Ammon's horn (tissue), 1 donor: ENCODE measurements around the gene C1orf198.
A peak's percentile ranks its signal among the peaks of the same experiment; 100 is the strongest.
"Not testable (repeated sequence)": the region's sequence is repeated elsewhere in the genome, so short reads cannot be mapped to it uniquely, and the experiment has no call there.

Source experiments
- DNase-seq: peaks from one replicate; pipeline ENCODE4 v3.0.0-alpha.2; 2016; ENCODE audit warnings: low spot score

Gene C1orf198

GRCh38 chr1:230860617-230861384 lies 7.5 kb downstream of the C1orf198 start:
- DNase-seq = no peak

GRCh38 chr1:230858918-230859729 lies 9.2 kb downstream of the C1orf198 start:
- DNase-seq = peak; percentile 97

- DNase-seq = no peak
Measured at GRCh38 chr1:230858236-230858820, 10.0 kb downstream of the C1orf198 start.

GRCh38 chr1:230857822-230858221 lies 10.5 kb downstream of the C1orf198 start:
- no peak for DNase-seq

GRCh38 chr1:230857077-230857476 lies 11.2 kb downstream of the C1orf198 start:
- DNase-seq = peak; percentile 88

- DNase-seq = peak; percentile 59
Measured at GRCh38 chr1:230855886-230856285, 12.4 kb downstream of the C1orf198 start.

- no peak for DNase-seq
Measured at GRCh38 chr1:230854423-230854822, 13.9 kb downstream of the C1orf198 start.

GRCh38 chr1:230853731-230854130 lies 14.6 kb downstream of the C1orf198 start:
- no peak for DNase-seq

GRCh38 chr1:230852959-230853358 lies 15.4 kb downstream of the C1orf198 start:
- DNase-seq = no peak

- DNase-seq = no peak
Measured at GRCh38 chr1:230851291-230851691, 17.0 kb downstream of the C1orf198 start.

GRCh38 chr1:230850547-230850946 lies 17.8 kb downstream of the C1orf198 start:
- no peak for DNase-seq

GRCh38 chr1:230849451-230850224 lies 18.7 kb downstream of the C1orf198 start:
- DNase-seq = no peak

GRCh38 chr1:230848235-230848634 lies 20.1 kb downstream of the C1orf198 start:
- no peak for DNase-seq

GRCh38 chr1:230845184-230845583 lies 23.1 kb downstream of the C1orf198 start:
- not testable (repeated sequence) for DNase-seq

GRCh38 chr1:230844561-230844960 lies 23.8 kb downstream of the C1orf198 start:
- DNase-seq = no peak

- no peak for DNase-seq
Measured at GRCh38 chr1:230843503-230844309, 24.6 kb downstream of the C1orf198 start.

GRCh38 chr1:230842801-230843200 lies 25.5 kb downstream of the C1orf198 start:
- DNase-seq = no peak

- peak; percentile 76 for DNase-seq
Measured at GRCh38 chr1:230839173-230839572, 29.1 kb downstream of the C1orf198 start.

- DNase-seq = no peak
Measured at GRCh38 chr1:230836793-230837192, 31.5 kb downstream of the C1orf198 start.

GRCh38 chr1:230836347-230836746 lies 32.0 kb downstream of the C1orf198 start:
- no peak for DNase-seq

GRCh38 chr1:230834292-230834691 lies 34.0 kb downstream of the C1orf198 start:
- DNase-seq = no peak
